H1 (cell line): ENCODE results near the gene MCM3AP. TPM values are rescaled to one million over a fixed set of nuclear protein-coding genes. Genes with fewer than 3 reads are reported as not detected.
A peak's percentile ranks its signal among the peaks of the same experiment; 100 is the strongest.

ENCODE experiments used
- CTCF ChIA-PET: fragments of 300-600 bp; sonication (Branson Sonifier 250); formaldehyde crosslinking; loops from one replicate; lab custom pipeline; 2021; ENCODE audit not compliant: partially characterized antibody; lab: Charles Lee
- POLR2A ChIA-PET: fragments of 300-600 bp; sonication (Branson Sonifier 250); formaldehyde crosslinking; loops from one replicate; lab custom pipeline; 2021; ENCODE audit warnings: inconsistent platforms; ENCODE audit not compliant: partially characterized antibody; lab: Charles Lee
- DNase-seq, 2 experiments: peaks; one replicate each; pipeline versions ENCODE4 v3.0.0 to v3.0.0-alpha.2; 2010 to 2022; ENCODE audit warnings: low spot score in 2 of 2, low read depth in 1 of 2, mixed read lengths in 1 of 2
- FAIRE-seq: peaks from 2 replicates; lab custom pipeline; 2011; peaks lifted over from hg19 to GRCh38; lab: Jason Lieb, UNC
- H2AFZ ChIP-seq: 2 replicates; pipeline ENCODE4 v1.8.1; 2012; ENCODE audit warnings: low read length, inconsistent platforms
- H2AK5ac ChIP-seq: 2 replicates; pipeline ENCODE4 v1.6.1; 2013; ENCODE audit warnings: low read depth, low read length
- H2BK120ac ChIP-seq: replicated peaks from 2 replicates; pipeline ENCODE3; 2013; ENCODE audit warnings: low read depth, low read length, inconsistent platforms
- H2BK12ac ChIP-seq: 2 replicates; pipeline ENCODE4 v1.6.1; 2013; ENCODE audit warnings: low read depth, low read length
- H2BK15ac ChIP-seq: 2 replicates; pipeline ENCODE4 v1.6.1; 2013; ENCODE audit warnings: low read length
- H2BK20ac ChIP-seq: 2 replicates; pipeline ENCODE4 v1.6.1; 2013; ENCODE audit warnings: low read length
- H2BK5ac ChIP-seq: 2 replicates; pipeline ENCODE4 v1.6.1; 2013; ENCODE audit warnings: low read depth, low read length
- H3K14ac ChIP-seq: 2 replicates; pipeline ENCODE4 v1.6.1; 2013; ENCODE audit warnings: inconsistent platforms; ENCODE audit not compliant: insufficient read length
- H3K18ac ChIP-seq: 2 replicates; pipeline ENCODE4 v1.6.1; 2013; ENCODE audit warnings: low read length; ENCODE audit errors: extremely low read depth
- H3K23ac ChIP-seq: 2 replicates; pipeline ENCODE4 v1.6.1; 2013; ENCODE audit warnings: inconsistent platforms; ENCODE audit not compliant: insufficient read length
- H3K23me2 ChIP-seq: 2 replicates; pipeline ENCODE4 v1.6.1; 2013; ENCODE audit warnings: low read depth, low read length
- H3K27ac ChIP-seq: 2 replicates; pipeline ENCODE4 v1.6.1; 2011; ENCODE audit warnings: low read depth, low read length, inconsistent platforms
- H3K27me3 ChIP-seq, 4 experiments: replicated peaks in 1 of 4; 1 replicate in 1 of 4; 2 replicates in 3 of 4; pipeline versions ENCODE4 v1.6.1 to v1.8.1; 2011 to 2013; ENCODE audit warnings: low read length in 3 of 4, mild to moderate bottlenecking in 3 of 4, inconsistent platforms in 2 of 4, mixed read lengths in 2 of 4, moderate library complexity in 1 of 4; ENCODE audit not compliant: control insufficient read depth in 3 of 4, insufficient read depth in 3 of 4; ENCODE audit errors: extremely low read depth in 1 of 4
- H3K36me3 ChIP-seq, 4 experiments: 2 replicates each; pipeline versions ENCODE4 v1.6.1 to v1.8.1; 2011 to 2013; ENCODE audit warnings: mild to moderate bottlenecking in 4 of 4, low read length in 3 of 4, moderate library complexity in 2 of 4, control low read depth in 1 of 4, inconsistent platforms in 1 of 4; ENCODE audit not compliant: insufficient read depth in 4 of 4, control insufficient read depth in 2 of 4
- H3K4ac ChIP-seq: replicated peaks from 2 replicates; pipeline ENCODE3; 2013; ENCODE audit warnings: low read length, low read depth, mixed read lengths, inconsistent platforms; ENCODE audit not compliant: insufficient read length
- H3K4me1 ChIP-seq, 4 experiments: replicated peaks in 1 of 4; 1 replicate in 1 of 4; 2 replicates in 3 of 4; pipeline versions ENCODE4 v1.6.1 to v1.8.1; 2011 to 2013; ENCODE audit warnings: low read length in 3 of 4, inconsistent platforms in 2 of 4, mixed read lengths in 1 of 4; ENCODE audit not compliant: insufficient read depth in 4 of 4, control insufficient read depth in 3 of 4
- H3K4me2 ChIP-seq, 2 experiments: 2 replicates each; pipeline versions ENCODE4 v1.6.1 to v1.8.1; 2011 to 2013; ENCODE audit warnings: low read depth in 2 of 2, low read length in 2 of 2, control low read depth in 1 of 2, inconsistent platforms in 1 of 2, mild to moderate bottlenecking in 1 of 2; ENCODE audit not compliant: insufficient read depth in 1 of 2
- H3K4me3 ChIP-seq, 4 experiments: fragments of 200-600, 300-600 bp in 1 of 4; sonication (generic), shearing (Covaris generic), sonication (Bioruptor Twin) in 1 of 4; 2 replicates each; pipeline versions ENCODE4 v1.5.1 to v1.8.1; 2011 to 2016; ENCODE audit warnings: low read length in 4 of 4, low read depth in 3 of 4, control low read depth in 2 of 4, inconsistent platforms in 2 of 4, mild to moderate bottlenecking in 2 of 4, mixed read lengths in 1 of 4, moderate library complexity in 1 of 4; ENCODE audit not compliant: insufficient read depth in 2 of 4; ENCODE audit errors: extremely low read depth in 1 of 4
- H3K56ac ChIP-seq: replicated peaks from 2 replicates; pipeline ENCODE3; 2013; ENCODE audit warnings: low read depth, mild to moderate bottlenecking, mixed read lengths, low read length, inconsistent platforms; ENCODE audit not compliant: insufficient read length
- H3K79me1 ChIP-seq: 2 replicates; pipeline ENCODE4 v1.6.1; 2013; ENCODE audit warnings: low read depth, low read length, control low read depth
- H3K79me2 ChIP-seq, 2 experiments: 2 replicates each; pipeline versions ENCODE4 v1.6.1 to v1.8.1; 2012 to 2013; ENCODE audit warnings: low read length in 2 of 2, mild to moderate bottlenecking in 2 of 2, inconsistent platforms in 1 of 2; ENCODE audit not compliant: insufficient read depth in 2 of 2, control insufficient read depth in 1 of 2
- H3K9ac ChIP-seq, 4 experiments: replicated peaks in 1 of 4; 1 replicate in 1 of 4; 2 replicates in 3 of 4; pipeline versions ENCODE4 v1.6.1 to v1.8.1; 2011 to 2013; ENCODE audit warnings: low read depth in 3 of 4, low read length in 3 of 4, control low read depth in 2 of 4, mild to moderate bottlenecking in 2 of 4, moderate library complexity in 2 of 4, inconsistent platforms in 1 of 4; ENCODE audit errors: extremely low read depth in 1 of 4
- H3K9me3 ChIP-seq, 2 experiments: 2 replicates each; pipeline versions ENCODE4 v1.6.1 to v1.8.1; 2012 to 2013; ENCODE audit warnings: mild to moderate bottlenecking in 2 of 2, moderate library complexity in 2 of 2, control low read depth in 1 of 2, inconsistent platforms in 1 of 2, low read depth in 1 of 2, low read length in 1 of 2, mixed read lengths in 1 of 2; ENCODE audit not compliant: insufficient read depth in 2 of 2
- H4K20me1 ChIP-seq, 2 experiments: replicated peaks in 1 of 2; 2 replicates each; pipeline versions ENCODE3 to v1.8.1; 2011 to 2013; ENCODE audit warnings: inconsistent platforms in 2 of 2, low read length in 2 of 2, mild to moderate bottlenecking in 1 of 2; ENCODE audit not compliant: insufficient read depth in 2 of 2, control insufficient read depth in 1 of 2
- H4K5ac ChIP-seq: 2 replicates; pipeline ENCODE4 v1.6.1; 2013; ENCODE audit warnings: low read length, low read depth, mixed read lengths, inconsistent platforms; ENCODE audit not compliant: insufficient read length
- H4K8ac ChIP-seq: 2 replicates; pipeline ENCODE4 v1.8.0; 2013; ENCODE audit warnings: mild to moderate bottlenecking, moderate library complexity, low read length, inconsistent platforms; ENCODE audit not compliant: insufficient read depth; ENCODE audit errors: extremely low read depth
- H4K91ac ChIP-seq: replicated peaks from 2 replicates; pipeline ENCODE3; 2013; ENCODE audit warnings: low read length, mixed read lengths, inconsistent platforms; ENCODE audit not compliant: insufficient read length
- EGR1 ChIP-seq: IDR thresholded peaks from 2 replicates; pipeline ENCODE4 v1.6.1; 2011; ENCODE audit warnings: low read depth, low read length, borderline replicate concordance
- KDM5A ChIP-seq: fragments of 200-600 bp; IDR thresholded peaks from 2 replicates; pipeline ENCODE4 v1.7.1; 2012; ENCODE audit warnings: mild to moderate bottlenecking, low read length, inconsistent platforms, mixed read lengths
- WGBS, 2 experiments: shearing (Covaris generic) in 1 of 2; methylation state at CpG; one replicate each; pipeline versions ENCODE4 v1.1.6 to v1.1.7; 2013 to 2015; ENCODE audit warnings: low lambda C conversion rate in 2 of 2, mixed read lengths in 2 of 2, inconsistent platforms in 1 of 2, low coverage in 1 of 2, missing lambda C conversion rate in 1 of 2; ENCODE audit not compliant: insufficient replicate concordance in 2 of 2, insufficient coverage in 1 of 2, insufficient read length in 1 of 2; ENCODE audit errors: extremely low coverage in 1 of 2, missing lambda C conversion rate in 1 of 2; 5-methylcytosine and 5-hydroxymethylcytosine counted together
- polyA plus RNA-seq, 7 experiments: library from polyadenylated mRNA; depleted of rRNA in 3 of 7; stranded (reverse) in 5 of 7; unstranded in 2 of 7; fragments of >200 nt in 5 of 7; fragments of 200-250 nt in 2 of 7; gene quantifications; 1 replicate in 5 of 7; 2 replicates in 1 of 7; 4 replicates in 1 of 7; pipeline versions ENCODE4 v1.2.1 to v1.2.3, GENCODE V29; 2011 to 2013; ENCODE audit warnings: missing spikeins in 2 of 7, mixed read lengths in 2 of 7
- total RNA-seq: library from RNA; stranded (reverse); fragmentation: NEBNext Ultra II Directional; extraction: Animal tissue kit (Norgen Biotek cat#: 25700); gene quantifications from 2 replicates; pipeline ENCODE4 v1.2.1, GENCODE V29; 2021

The MCM3AP gene
- total and polyA plus RNA-seq, 2 of the 8 experiments (the other 6 are each of a cell fraction or from before 2014, with no cell fraction given): 37.2 to 119 TPM

GRCh38 chr21:46202592-46203202 is 82.7 kb downstream of the MCM3AP start:
- peak overlapping the region; percentile 15; the same call in 1 of the 2 replicates for H3K27ac ChIP-seq
- POLR2A ChIA-PET: interaction anchor here (0.6 to 1.2 kb wide), 3 partner anchors 9 to 116 kb away, joined by 3 read pairs; no protein-coding TSS in a partner anchor

More at GRCh38 chr21:46202592-46203202, 82.7 kb downstream of the MCM3AP start:
- FAIRE-seq (no peak), DNase-seq (no peak)
- Histone ChIP-seq H2BK12ac (no peak overlapping the region), H2BK20ac (no peak overlapping the region), H3K23me2 (no peaks in the 10 kb centered on the region), H3K79me1 (no peaks in the 10 kb centered on the region), H3K9ac (no peak overlapping the region), H3K79me2 (no peaks in the 10 kb centered on the region), H3K27me3 (no peaks in the 10 kb centered on the region), H3K9me3 (no peaks in the 10 kb centered on the region), H2AK5ac (no peak overlapping the region), H2BK5ac (no peak overlapping the region), H2BK120ac (no peak overlapping the region), H3K4me1 (no peaks in the 10 kb centered on the region), H2AFZ (no peak overlapping the region), H3K4me3 (no peak overlapping the region), H3K18ac (no peak overlapping the region), H2BK15ac (no peak overlapping the region), H4K8ac (no peak overlapping the region), H3K14ac (no peak overlapping the region), H4K5ac (no peak overlapping the region), H4K20me1 (peaks cover 0 to 12% of the 10 kb centered on the region in 2 experiments), H3K4me2 (no peak overlapping the region), H3K36me3 (peaks cover 10 to 44% (median 31%) of the 10 kb centered on the region in 4 experiments; a peak in 7 of 8 replicates), H3K4ac (no peak overlapping the region), H3K23ac (no peak overlapping the region), H3K56ac (no peak overlapping the region), H4K91ac (no peak overlapping the region)
- no peak for TF ChIP-seq KDM5A
- no peak for TF ChIP-seq EGR1
- 85% methylated on average over 6 of the region's 6 CpGs; no CpG with 5 or more reads in 1 of the 2 experiments for WGBS, 2 experiments
- CTCF ChIA-PET: interaction anchor here (0.8 to 1.5 kb wide), 4 partner anchors 13 to 50 kb away, joined by 3 to 5 read pairs (median 3); no protein-coding TSS in a partner anchor
